ENCODE measurements around the gene MYH15. TPM values are rescaled to one million over a fixed set of nuclear protein-coding genes. Genes with fewer than 3 reads are reported as not detected.

The MYH15 gene
- total RNA-seq, 3 donors from 2014 or later, result 0.28 to 0.46 (median 0.46) TPM

DNA sequence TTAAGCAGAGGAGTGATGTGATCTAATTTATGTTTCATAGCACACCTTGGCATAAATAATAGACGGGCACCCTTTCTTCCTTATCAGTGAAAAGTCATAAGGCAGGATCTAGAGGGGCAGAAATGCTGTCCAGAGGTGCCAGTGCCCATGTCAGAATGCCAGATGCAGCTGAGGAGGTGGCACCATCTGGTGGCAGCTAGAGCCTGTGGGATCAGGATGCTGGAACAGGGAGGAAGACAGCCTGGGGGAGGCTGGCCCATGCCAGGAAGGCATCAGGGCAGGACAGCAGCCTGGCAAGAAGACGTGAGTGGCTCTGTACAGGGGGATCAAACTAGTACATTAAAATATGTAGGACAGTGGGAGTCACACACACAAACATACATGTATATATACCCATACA, 16.5 kb downstream of the MYH15 start:
- intact Hi-C loops (cut with DNase I, micrococcal nuclease), result loop anchor here (5.0 to 10.0 kb wide), 2 partner anchors 58 to 61 kb away; no protein-coding TSS in a partner anchor
- ATAC-seq, result peak; percentile 72
- DNase-seq, result peak in 2 of 3 donors; percentile 62 to 64

DNA sequence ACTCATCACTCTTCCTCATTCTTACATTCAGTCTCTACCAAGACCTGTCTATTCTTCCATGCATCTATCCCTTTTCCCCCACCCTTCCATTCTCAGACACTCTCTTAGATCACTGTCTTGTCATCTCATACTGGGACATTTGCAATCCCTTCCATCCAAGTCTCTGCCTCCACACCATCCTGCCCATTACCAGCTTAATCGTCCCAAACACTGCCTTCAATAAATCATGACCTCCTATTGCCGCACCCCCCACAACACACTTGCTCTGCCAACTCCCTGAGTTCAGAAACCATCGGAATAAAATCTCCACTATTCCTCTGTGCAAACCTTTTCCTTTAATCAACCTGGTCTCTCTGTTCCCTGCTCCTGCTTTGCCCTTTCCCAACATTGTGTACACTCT, 18.9 kb downstream of the MYH15 start:
- H3K9me3 ChIP-seq, result no peaks in the 10 kb centered on the region
- H3K4me3 ChIP-seq, result no peak overlapping the region
- DNase-seq (no peak), ATAC-seq (no peak)
- TF ChIP-seq, protein P1, sequence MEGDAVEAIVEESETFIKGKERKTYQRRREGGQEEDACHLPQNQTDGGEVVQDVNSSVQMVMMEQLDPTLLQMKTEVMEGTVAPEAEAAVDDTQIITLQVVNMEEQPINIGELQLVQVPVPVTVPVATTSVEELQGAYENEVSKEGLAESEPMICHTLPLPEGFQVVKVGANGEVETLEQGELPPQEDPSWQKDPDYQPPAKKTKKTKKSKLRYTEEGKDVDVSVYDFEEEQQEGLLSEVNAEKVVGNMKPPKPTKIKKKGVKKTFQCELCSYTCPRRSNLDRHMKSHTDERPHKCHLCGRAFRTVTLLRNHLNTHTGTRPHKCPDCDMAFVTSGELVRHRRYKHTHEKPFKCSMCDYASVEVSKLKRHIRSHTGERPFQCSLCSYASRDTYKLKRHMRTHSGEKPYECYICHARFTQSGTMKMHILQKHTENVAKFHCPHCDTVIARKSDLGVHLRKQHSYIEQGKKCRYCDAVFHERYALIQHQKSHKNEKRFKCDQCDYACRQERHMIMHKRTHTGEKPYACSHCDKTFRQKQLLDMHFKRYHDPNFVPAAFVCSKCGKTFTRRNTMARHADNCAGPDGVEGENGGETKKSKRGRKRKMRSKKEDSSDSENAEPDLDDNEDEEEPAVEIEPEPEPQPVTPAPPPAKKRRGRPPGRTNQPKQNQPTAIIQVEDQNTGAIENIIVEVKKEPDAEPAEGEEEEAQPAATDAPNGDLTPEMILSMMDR (IDR thresholded peaks at IDR 0.05), result no peak
- no peaks in the 10 kb centered on the region for H3K36me3 ChIP-seq (ENCODE audit: low read depth)
- intact Hi-C loops (cut with DNase I, micrococcal nuclease), result loop anchor here (5.0 to 10.0 kb wide), 2 partner anchors 61 to 63 kb away; no protein-coding TSS in a partner anchor
- H3K4me1 ChIP-seq (ENCODE audit: low read depth), result no peaks in the 10 kb centered on the region

More for the DNA sequence above, 16.5 kb downstream of the MYH15 start:
- TF ChIP-seq, protein P1 (IDR thresholded peaks at IDR 0.05), result no peak
- Histone ChIP-seq H3K9me3 (no peaks in the 10 kb centered on the region), H3K36me3 (ENCODE audit: low read depth) (no peaks in the 10 kb centered on the region), H3K4me1 (ENCODE audit: low read depth) (no peaks in the 10 kb centered on the region), H3K4me3 (no peak overlapping the region)

DNA sequence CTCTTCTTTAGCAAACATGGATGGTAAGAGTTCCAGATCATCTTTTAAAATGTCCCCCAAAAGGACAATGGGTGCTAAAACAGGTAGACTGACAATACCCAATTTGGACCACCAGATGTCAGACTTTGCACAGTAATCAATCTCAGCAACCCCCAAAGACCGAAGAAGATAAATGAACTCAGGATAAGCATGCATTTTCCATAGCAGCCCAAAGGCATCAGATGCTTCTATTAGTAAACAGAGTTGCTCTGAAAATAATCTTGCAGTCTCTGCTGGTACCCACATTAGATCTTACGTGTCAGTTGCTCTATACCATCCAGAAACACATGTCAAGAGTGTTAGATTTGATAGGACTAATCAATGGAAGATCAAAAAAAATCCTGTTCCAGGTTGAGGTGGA, 20.6 kb downstream of the MYH15 start:
- ATAC-seq, result peak; percentile 62
- intact Hi-C loops (cut with DNase I, micrococcal nuclease), result loop anchor here (5.0 to 10.0 kb wide), 2 partner anchors 63 to 65 kb away; no protein-coding TSS in a partner anchor
- H3K36me3 ChIP-seq (ENCODE audit: low read depth), result no peaks in the 10 kb centered on the region
- H3K9me3 ChIP-seq, result no peaks in the 10 kb centered on the region
- DNase-seq, result peak in 1 of 3 donors; percentile 64
- H3K4me1 ChIP-seq (ENCODE audit: low read depth), result no peaks in the 10 kb centered on the region
- TF ChIP-seq, protein P1 (IDR thresholded peaks at IDR 0.05), result peak; percentile 40
- H3K4me3 ChIP-seq, result no peak overlapping the region

DNA sequence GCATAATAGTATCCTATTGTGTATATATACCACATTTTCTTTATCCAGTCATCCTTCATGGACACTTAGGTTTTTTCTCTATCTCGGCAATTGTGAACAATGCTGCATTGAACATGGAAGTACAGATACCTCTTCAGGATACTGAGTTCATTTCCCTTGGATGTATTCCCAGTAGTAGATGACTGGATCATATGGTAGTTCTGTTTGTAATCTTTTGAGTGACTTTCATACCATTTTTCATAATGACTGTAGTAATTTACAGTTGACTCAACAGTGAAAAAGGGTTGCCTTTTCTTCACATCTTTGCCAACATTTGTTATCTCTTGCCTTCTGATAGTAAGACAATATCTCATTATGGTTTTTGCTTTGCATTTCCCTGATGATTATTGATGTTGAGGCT, 21.8 kb downstream of the MYH15 start:
- ATAC-seq (no peak), DNase-seq (no peak)
- H3K36me3 ChIP-seq (ENCODE audit: low read depth), result no peaks in the 10 kb centered on the region
- no peaks in the 10 kb centered on the region for H3K9me3 ChIP-seq
- intact Hi-C loops (cut with DNase I, micrococcal nuclease), result no loop called here
- no peak overlapping the region for H3K4me3 ChIP-seq
- no peaks in the 10 kb centered on the region for H3K4me1 ChIP-seq (ENCODE audit: low read depth)
- TF ChIP-seq, protein P1 (IDR thresholded peaks at IDR 0.05), result no peak

DNA sequence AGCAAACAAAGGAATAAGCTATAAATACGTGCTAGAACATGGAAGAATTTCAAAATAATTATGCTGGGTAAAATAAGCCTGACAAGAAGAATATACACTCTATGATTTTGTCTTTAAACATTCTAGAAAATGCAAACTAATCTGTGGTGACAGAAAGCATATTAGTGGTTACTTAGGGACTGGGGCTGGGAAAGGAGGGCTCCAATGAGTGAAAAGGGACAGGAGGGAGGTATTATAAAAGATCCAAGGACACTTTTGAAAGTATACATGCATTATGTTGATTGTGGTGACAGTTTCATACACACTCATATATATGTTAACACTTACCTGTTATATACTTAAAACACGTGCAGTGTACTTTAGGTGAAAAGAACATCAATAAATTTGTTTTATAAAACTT, 23.0 kb downstream of the MYH15 start:
- Histone ChIP-seq H3K9me3 (no peaks in the 10 kb centered on the region), H3K4me3 (no peak overlapping the region), H3K4me1 (ENCODE audit: low read depth) (no peaks in the 10 kb centered on the region), H3K36me3 (ENCODE audit: low read depth) (no peaks in the 10 kb centered on the region)
- no peak for DNase-seq
- ATAC-seq, result no peak
- intact Hi-C loops (cut with DNase I, micrococcal nuclease), result no loop called here
- TF ChIP-seq, protein P1 (IDR thresholded peaks at IDR 0.05), result no peak

DNA sequence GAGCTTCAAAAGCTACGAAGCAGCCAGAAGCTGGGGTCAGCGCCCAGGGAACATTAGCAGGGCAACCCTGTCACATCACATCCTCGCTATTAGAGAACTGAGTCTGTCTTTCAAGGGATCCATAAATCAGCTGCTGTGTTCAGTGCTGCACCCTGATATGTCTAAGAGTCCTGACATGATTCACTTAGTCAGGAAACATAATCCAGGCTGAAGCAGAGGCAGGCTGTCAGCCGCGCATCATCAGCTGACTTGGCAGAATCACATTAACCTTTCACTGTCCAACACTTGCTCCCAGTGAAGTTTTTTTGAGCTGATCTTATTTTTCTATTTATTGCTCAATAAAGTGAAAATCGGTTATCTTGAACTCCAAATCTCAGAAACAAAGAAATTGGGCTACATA, 23.5 kb downstream of the MYH15 start:
- no peaks in the 10 kb centered on the region for H3K4me1 ChIP-seq (ENCODE audit: low read depth)
- no peak for DNase-seq
- intact Hi-C loops (cut with DNase I, micrococcal nuclease), result no loop called here

More for the DNA sequence above, 23.5 kb downstream of the MYH15 start:
- TF ChIP-seq, protein P1 (IDR thresholded peaks at IDR 0.05), result no peak
- ATAC-seq, result no peak
- no peak overlapping the region for H3K4me3 ChIP-seq
- no peaks in the 10 kb centered on the region for H3K36me3 ChIP-seq (ENCODE audit: low read depth)
- H3K9me3 ChIP-seq, result no peaks in the 10 kb centered on the region
